ENCODE results near the gene PDZRN4.

Gene PDZRN4

DNA sequence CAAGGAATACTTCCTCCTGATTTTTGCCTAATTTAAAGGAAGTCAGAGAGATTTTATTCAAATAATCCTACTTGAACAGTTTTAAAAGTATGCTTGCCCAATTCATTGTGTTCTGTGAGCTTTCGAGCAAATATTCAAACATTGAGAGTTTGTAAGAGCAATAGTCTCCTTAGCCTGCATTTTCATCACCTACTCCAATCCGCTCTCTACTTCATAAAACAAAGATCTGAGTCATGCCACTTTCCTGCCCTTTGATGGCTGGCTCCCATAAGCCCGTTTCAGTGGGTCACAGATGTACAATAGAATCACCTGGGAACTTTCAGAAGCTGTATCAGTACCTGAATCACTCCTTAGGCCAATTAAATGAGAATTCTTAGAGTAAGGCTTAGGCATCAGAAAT, 319.2 kb downstream of the PDZRN4 start:
- TF ChIP-seq, protein P1, sequence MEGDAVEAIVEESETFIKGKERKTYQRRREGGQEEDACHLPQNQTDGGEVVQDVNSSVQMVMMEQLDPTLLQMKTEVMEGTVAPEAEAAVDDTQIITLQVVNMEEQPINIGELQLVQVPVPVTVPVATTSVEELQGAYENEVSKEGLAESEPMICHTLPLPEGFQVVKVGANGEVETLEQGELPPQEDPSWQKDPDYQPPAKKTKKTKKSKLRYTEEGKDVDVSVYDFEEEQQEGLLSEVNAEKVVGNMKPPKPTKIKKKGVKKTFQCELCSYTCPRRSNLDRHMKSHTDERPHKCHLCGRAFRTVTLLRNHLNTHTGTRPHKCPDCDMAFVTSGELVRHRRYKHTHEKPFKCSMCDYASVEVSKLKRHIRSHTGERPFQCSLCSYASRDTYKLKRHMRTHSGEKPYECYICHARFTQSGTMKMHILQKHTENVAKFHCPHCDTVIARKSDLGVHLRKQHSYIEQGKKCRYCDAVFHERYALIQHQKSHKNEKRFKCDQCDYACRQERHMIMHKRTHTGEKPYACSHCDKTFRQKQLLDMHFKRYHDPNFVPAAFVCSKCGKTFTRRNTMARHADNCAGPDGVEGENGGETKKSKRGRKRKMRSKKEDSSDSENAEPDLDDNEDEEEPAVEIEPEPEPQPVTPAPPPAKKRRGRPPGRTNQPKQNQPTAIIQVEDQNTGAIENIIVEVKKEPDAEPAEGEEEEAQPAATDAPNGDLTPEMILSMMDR (IDR thresholded peaks at IDR 0.05) = no peak

DNA sequence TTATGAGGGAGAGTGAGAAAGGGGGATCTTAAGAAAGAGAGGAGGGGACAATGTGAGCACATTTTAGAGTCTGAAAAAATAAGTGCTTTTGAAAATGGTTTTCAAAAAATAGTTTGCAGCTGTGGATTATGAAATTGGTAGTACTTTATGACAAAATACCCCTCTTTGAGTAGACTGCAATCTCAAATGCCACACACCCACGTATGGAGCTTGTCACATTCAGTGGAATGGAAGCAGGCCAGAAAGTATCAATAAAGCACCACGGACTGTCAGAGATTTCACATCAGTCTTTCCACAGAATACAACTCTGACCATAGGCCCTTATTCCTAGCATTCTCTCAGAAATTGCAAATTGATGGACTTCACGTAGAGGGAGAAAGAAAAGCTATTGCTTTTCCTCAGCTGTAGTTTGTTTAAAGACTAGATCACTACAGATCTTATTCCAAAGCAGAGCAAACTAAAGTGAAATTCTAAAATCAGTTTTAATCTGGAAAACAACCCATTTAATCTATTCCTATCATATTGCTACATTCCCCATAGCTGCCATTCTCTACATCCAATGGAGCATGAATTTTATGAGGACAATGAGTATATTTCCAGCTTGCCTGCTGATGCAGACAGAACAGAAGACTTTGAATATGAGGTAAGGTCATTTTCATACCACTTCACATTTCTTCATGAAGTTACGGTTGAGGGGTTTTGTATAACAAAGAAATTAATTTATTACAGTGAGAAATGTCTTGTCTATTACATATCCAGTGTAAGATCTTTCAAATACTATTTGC, 321.3 kb downstream of the PDZRN4 start:
- TF ChIP-seq, protein P1 (IDR thresholded peaks at IDR 0.05) = no peak

DNA sequence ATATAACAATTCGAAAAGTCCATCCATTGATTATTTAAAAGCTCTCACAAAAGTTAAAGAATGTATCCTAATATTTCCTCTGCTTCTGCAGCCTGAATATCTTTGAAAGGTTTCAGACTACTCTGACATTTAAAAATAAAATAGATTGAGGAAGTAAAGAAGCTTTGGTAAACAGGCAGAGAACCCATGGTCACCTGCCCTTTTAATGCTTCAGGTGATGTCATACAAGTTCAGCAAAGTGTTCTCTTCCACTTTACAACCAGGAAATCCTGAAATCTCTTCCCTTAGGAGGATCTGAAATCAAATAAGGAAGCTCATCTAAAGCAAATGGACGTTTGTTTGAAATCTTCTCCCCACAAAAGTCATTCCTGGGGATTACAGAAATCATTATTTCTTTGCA, 322.4 kb downstream of the PDZRN4 start:
- TF ChIP-seq, protein P1 (IDR thresholded peaks at IDR 0.05) = no peak

DNA sequence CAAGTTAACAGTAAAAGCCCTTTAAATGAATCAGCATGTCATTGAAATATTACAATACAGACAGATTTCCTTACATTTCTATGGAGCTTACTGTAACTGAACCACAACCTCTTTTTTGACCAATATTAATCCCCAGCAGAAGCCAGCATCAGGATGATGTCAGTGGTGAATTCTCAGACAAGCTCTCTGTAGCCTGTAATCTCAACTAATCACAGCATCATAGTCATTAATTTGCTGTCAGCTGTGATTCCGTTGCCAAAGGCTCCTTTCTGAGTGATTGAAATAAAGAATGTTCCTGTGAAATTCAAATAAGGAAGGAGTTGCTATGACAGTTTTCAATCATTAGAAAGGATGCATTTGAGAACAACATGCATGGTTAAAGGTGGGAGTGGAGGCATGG, 323.1 kb downstream of the PDZRN4 start:
- TF ChIP-seq, protein P1 (IDR thresholded peaks at IDR 0.05) = no peak

DNA sequence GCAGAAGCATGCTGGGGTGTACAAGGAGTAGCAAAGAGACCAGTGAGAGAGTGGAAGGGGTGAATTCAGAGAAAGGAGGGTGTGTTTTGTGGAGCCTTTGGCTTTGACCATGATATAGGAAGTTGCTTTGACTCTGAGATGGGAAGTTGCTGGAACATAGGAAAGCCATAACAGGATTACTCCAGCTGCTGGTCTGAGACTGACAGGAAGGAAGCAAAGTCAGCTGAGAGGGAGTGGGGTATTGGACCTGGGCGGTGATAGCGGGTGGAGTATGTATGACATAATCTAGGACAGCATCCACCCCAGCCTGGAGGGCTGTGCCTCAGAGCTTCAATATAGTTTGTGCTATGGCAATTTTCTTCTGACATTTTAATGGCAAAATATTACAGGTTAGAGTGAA, 324.4 kb downstream of the PDZRN4 start:
- TF ChIP-seq, protein P1 (IDR thresholded peaks at IDR 0.05) = no peak

DNA sequence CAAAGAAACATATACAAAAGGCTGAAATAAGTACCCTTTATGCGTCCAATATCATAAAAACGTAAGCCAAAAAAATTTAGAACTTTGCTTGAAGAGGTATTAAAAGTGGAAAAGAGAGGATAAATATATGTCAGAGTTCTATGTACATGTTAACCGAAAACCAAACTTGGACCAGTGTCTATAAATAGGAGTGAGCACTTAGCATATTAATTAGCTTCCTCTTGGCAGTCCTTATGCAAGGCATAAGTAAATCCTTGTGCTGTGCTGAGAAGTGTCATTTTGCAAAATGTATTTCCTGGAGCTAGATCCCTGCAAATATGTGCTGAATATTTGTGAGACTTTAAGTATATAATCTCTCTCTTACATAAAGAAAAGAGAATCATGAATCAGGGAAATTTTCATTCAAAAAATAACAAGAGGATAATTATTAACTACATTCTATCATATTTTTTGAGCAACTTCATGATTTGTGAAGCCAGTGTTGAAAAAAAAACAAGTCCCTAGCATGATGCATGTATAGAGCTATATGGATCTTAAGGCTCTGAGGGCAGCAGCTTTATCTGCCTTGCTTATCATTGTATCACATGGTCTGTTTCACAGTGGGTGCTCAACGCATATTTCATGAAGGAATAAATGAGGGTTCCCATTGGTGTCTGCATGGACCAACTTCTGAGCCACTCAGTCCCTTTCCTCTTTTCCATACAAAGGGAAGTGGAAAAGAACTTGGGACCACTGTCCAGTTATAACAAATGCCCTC, 326.1 kb downstream of the PDZRN4 start:
- TF ChIP-seq, protein P1 (IDR thresholded peaks at IDR 0.05) = no peak

DNA sequence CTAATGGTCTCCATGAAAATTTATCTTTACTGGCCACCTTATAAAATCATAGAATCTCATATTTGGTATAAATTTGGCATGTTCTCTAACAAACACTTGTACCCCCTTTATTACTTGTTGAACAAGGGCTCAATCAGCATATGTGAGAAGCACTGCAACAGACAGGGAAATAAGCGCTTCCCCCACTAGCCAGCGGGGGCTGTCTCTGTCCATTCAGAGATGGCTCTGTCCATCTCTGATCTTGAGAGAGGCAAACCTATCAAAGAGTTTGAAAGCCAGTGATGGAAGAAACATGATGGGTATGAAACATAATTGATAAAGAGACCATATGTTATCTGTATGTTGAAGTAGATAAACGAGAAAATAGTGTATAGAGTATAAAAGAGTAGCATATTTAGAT, 326.8 kb downstream of the PDZRN4 start:
- TF ChIP-seq, protein P1 (IDR thresholded peaks at IDR 0.05) = no peak

All from LNCAP (cell line).